H9 (cell line): ENCODE results near the gene PARK7. TPM values are rescaled to one million over a fixed set of nuclear protein-coding genes. Genes with fewer than 3 reads are reported as not detected.

ENCODE experiments used
- DNase-seq: peaks from one replicate; pipeline ENCODE4 v3.0.0-alpha.2; 2017
- H2AFZ ChIP-seq: one replicate; pipeline ENCODE4 v1.6.1; 2013; ENCODE audit warnings: mild to moderate bottlenecking, low read length, control low read depth, moderate library complexity
- H2AK5ac ChIP-seq: 2 replicates; pipeline ENCODE4 v1.6.1; 2013; ENCODE audit warnings: low read length, control low read depth, mixed read lengths; ENCODE audit not compliant: insufficient read length
- H2BK120ac ChIP-seq: one replicate; pipeline ENCODE4 v1.6.1; 2013; ENCODE audit warnings: low read depth, mild to moderate bottlenecking, low read length, control low read depth, inconsistent platforms; ENCODE audit not compliant: poor library complexity, severe bottlenecking
- H2BK12ac ChIP-seq: 2 replicates; pipeline ENCODE4 v1.6.1; 2013; ENCODE audit warnings: low read length, control low read depth, mixed read lengths, low read depth; ENCODE audit not compliant: insufficient read length
- H2BK15ac ChIP-seq: 2 replicates; pipeline ENCODE4 v1.6.1; 2013; ENCODE audit warnings: low read depth, low read length, control low read depth
- H2BK20ac ChIP-seq: one replicate; pipeline ENCODE4 v1.6.1; 2013; ENCODE audit warnings: low read depth, mild to moderate bottlenecking, low read length, control low read depth, inconsistent platforms; ENCODE audit not compliant: poor library complexity, severe bottlenecking
- H2BK5ac ChIP-seq: 2 replicates; pipeline ENCODE4 v1.6.1; 2013; ENCODE audit warnings: low read length, control low read depth, mixed read lengths; ENCODE audit not compliant: insufficient read length
- H3K14ac ChIP-seq: 2 replicates; pipeline ENCODE4 v1.6.1; 2013; ENCODE audit warnings: low read length, control low read depth; ENCODE audit not compliant: insufficient read depth
- H3K18ac ChIP-seq: 2 replicates; pipeline ENCODE4 v1.6.1; 2013; ENCODE audit warnings: low read depth, mild to moderate bottlenecking, mixed read lengths, low read length, control low read depth; ENCODE audit not compliant: insufficient read length
- H3K23ac ChIP-seq: 2 replicates; pipeline ENCODE4 v1.6.1; 2013; ENCODE audit warnings: low read length, control low read depth, mixed read lengths, low read depth; ENCODE audit not compliant: insufficient read length
- H3K23me2 ChIP-seq: 2 replicates; pipeline ENCODE4 v1.6.1; 2013; ENCODE audit warnings: low read depth, mild to moderate bottlenecking, mixed read lengths, low read length, control low read depth; ENCODE audit not compliant: insufficient read length, poor library complexity, severe bottlenecking
- H3K27ac ChIP-seq: 2 replicates; pipeline ENCODE4 v1.5.1; 2013; ENCODE audit warnings: low read length, control low read depth, mixed read lengths, low read depth; ENCODE audit not compliant: insufficient read length
- H3K27me3 ChIP-seq: 2 replicates; pipeline ENCODE4 v1.6.1; 2013; ENCODE audit warnings: low read length, control low read depth, inconsistent platforms; ENCODE audit not compliant: insufficient read depth
- H3K4ac ChIP-seq: 2 replicates; pipeline ENCODE4 v1.6.1; 2013; ENCODE audit warnings: low read depth, mild to moderate bottlenecking, control low read depth, inconsistent platforms, low read length, moderate library complexity
- H3K4me1 ChIP-seq: 2 replicates; pipeline ENCODE4 v1.6.1; 2013; ENCODE audit warnings: low read length, control low read depth, inconsistent platforms; ENCODE audit not compliant: insufficient read depth
- H3K4me2 ChIP-seq: 2 replicates; pipeline ENCODE4 v1.6.1; 2013; ENCODE audit warnings: low read length, control low read depth, mixed read lengths; ENCODE audit not compliant: insufficient read length, insufficient read depth
- H3K56ac ChIP-seq: 2 replicates; pipeline ENCODE4 v1.6.1; 2013; ENCODE audit warnings: low read depth, mild to moderate bottlenecking, mixed read lengths, low read length, control low read depth; ENCODE audit not compliant: insufficient read length
- H3K79me1 ChIP-seq: 2 replicates; pipeline ENCODE4 v1.6.1; 2013; ENCODE audit warnings: low read depth, mild to moderate bottlenecking, moderate library complexity, low read length, control low read depth, inconsistent platforms; ENCODE audit not compliant: insufficient read depth, poor library complexity, severe bottlenecking
- H3K79me2 ChIP-seq: 2 replicates; pipeline ENCODE4 v1.6.1; 2013; ENCODE audit warnings: low read length, control low read depth, inconsistent platforms; ENCODE audit not compliant: insufficient read depth
- H3K9ac ChIP-seq: 2 replicates; pipeline ENCODE4 v1.6.1; 2013; ENCODE audit warnings: low read length, control low read depth, mixed read lengths; ENCODE audit not compliant: insufficient read length; ENCODE audit errors: extremely low read depth
- H3K9me3 ChIP-seq: one replicate; pipeline ENCODE4 v1.6.1; 2013; ENCODE audit warnings: low read depth, low read length, inconsistent platforms; ENCODE audit not compliant: control insufficient read depth
- H3T11ph ChIP-seq: one replicate; pipeline ENCODE4 v1.6.1; 2013; ENCODE audit warnings: mild to moderate bottlenecking, low read length, control low read depth, inconsistent platforms
- H4K20me1 ChIP-seq: one replicate; pipeline ENCODE4 v1.6.1; 2013; ENCODE audit not compliant: control insufficient read depth, insufficient read length, insufficient read depth
- H4K5ac ChIP-seq: 2 replicates; pipeline ENCODE4 v1.6.1; 2013; ENCODE audit warnings: low read depth, mild to moderate bottlenecking, mixed read lengths, low read length, control low read depth; ENCODE audit not compliant: insufficient read length
- H4K8ac ChIP-seq: replicated peaks from 2 replicates; pipeline ENCODE4 v1.6.1; 2013; ENCODE audit warnings: low read length, control low read depth, mixed read lengths, low read depth; ENCODE audit not compliant: insufficient read length
- H4K91ac ChIP-seq: 2 replicates; pipeline ENCODE4 v1.6.1; 2013; ENCODE audit warnings: low read depth, mild to moderate bottlenecking, moderate library complexity, mixed read lengths, low read length, control low read depth; ENCODE audit not compliant: insufficient read length
- H3K27ac Mint-ChIP-seq, 3 experiments: 2 replicates in 2 of 3; 3 replicates in 1 of 3; pipeline ENCODE4 v1.8.0; 2020 to 2021; ENCODE audit warnings: mixed read lengths in 3 of 3, mild to moderate bottlenecking in 1 of 3, moderate library complexity in 1 of 3
- H3K27me3 Mint-ChIP-seq: 2 replicates; pipeline ENCODE4 v1.8.0; 2021; ENCODE audit warnings: low read depth, mild to moderate bottlenecking, moderate library complexity, mixed read lengths
- H3K36me3 Mint-ChIP-seq, 3 experiments: 2 replicates in 2 of 3; 3 replicates in 1 of 3; pipeline ENCODE4 v1.8.0; 2020 to 2021; ENCODE audit warnings: low read depth in 3 of 3, mixed read lengths in 3 of 3; ENCODE audit not compliant: insufficient read depth in 1 of 3
- H3K4me1 Mint-ChIP-seq, 2 experiments: 2 replicates each; pipeline ENCODE4 v1.8.0; 2020; ENCODE audit warnings: mixed read lengths in 2 of 2
- H3K4me3 Mint-ChIP-seq, 2 experiments: 2 replicates in 1 of 2; 3 replicates in 1 of 2; pipeline ENCODE4 v1.8.0; 2020 to 2021; ENCODE audit warnings: mild to moderate bottlenecking in 2 of 2, mixed read lengths in 2 of 2, moderate library complexity in 1 of 2
- H3K9me3 Mint-ChIP-seq, 2 experiments: 2 replicates in 1 of 2; 3 replicates in 1 of 2; pipeline ENCODE4 v1.8.0; 2020; ENCODE audit warnings: mild to moderate bottlenecking in 2 of 2, mixed read lengths in 2 of 2, moderate library complexity in 1 of 2
- WGBS: extraction: QIAGEN DNeasy Blood & Tissue Kit; methylation state at CpG from one replicate; pipeline ENCODE4 v1.1.7; 2013; ENCODE audit warnings: missing lambda C conversion rate, low lambda C conversion rate, mixed read lengths; ENCODE audit not compliant: insufficient read length; ENCODE audit errors: extremely low coverage; 5-methylcytosine and 5-hydroxymethylcytosine counted together
- total RNA-seq: library from RNA; stranded (reverse); gene quantifications from 2 replicates; pipeline ENCODE4 v1.2.1, GENCODE V29; 2021
- TF ChIP-seq, protein P1 (sequence below): fragments of 200-600 bp; sonication (generic); conservative IDR thresholded peaks from 3 replicates; pipeline ENCODE4 v1.8.0; 2021; ENCODE audit warnings: antibody characterized with exemption, mild to moderate bottlenecking

Gene PARK7
- total RNA-seq, 1 experiment from 2014 or later: 370 TPM

DNA sequence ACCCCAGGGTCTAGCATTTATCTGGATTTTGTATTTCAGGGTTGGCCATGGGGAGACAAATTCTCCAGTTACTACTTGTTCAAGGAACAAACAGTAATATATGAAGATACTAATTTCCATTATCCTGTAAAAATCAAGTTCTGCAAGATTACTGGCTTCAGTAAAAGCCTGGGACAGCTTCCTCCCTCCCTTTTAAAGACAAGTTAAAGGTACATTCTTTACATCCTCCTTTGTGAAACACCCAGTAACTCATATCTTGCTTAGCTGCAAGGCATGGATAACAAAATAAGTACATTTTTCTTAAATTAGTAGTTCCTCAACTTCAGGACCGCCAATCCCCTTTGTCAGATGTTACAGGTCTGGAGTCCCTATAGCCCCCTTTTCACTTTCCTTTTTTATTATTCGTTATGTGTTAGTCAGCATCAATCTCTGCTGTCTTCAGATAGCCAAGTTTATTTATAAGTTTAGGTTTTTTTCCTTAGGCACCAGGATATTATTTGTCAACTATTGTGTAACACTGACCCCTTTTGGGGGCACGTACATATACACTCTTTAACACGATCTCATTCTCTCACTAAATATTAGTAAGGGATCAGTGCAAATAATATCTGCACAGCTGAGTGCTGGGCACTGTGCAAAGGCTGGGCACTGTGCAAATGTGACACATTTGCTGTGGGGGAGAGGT is 54.8 kb downstream of the PARK7 start:
- Mint-ChIP-seq H3K4me3 (no peak overlapping the region; a peak in 1 of 5 replicates), H3K27ac (peak overlapping the region; percentile 40 to 88 (median 72); a peak in 4 of 7 replicates), H3K36me3 (peaks cover 25 to 34% (median 29%) of the 10 kb centered on the region in 3 experiments), H3K27me3 (no peaks in the 10 kb centered on the region), H3K9me3 (no peaks in the 10 kb centered on the region), H3K4me1 (peaks cover 49 to 64% of the 10 kb centered on the region in 2 experiments)
- Histone ChIP-seq H3K9ac (peak overlapping the region; percentile 16), H2AFZ (no peak overlapping the region), H3K4me2 (no peak overlapping the region), H3K27me3 (no peaks in the 10 kb centered on the region), H4K8ac (no peak overlapping the region), H3K18ac (no peak overlapping the region), H2BK120ac (no peak overlapping the region), H2BK5ac (no peak overlapping the region), H3K4me1 (peaks cover 7% of the 10 kb centered on the region; the same call in 1 of the 2 replicates), H3K27ac (no peak overlapping the region), H3K79me1 (peaks cover 10% of the 10 kb centered on the region), H2BK12ac (no peak overlapping the region), H4K20me1 (no peaks in the 10 kb centered on the region), H2AK5ac (no peak overlapping the region), H3K9me3 (no peaks in the 10 kb centered on the region), H3K4ac (no peak overlapping the region), H3K23ac (no peak overlapping the region), H4K91ac (no peak overlapping the region), H3K23me2 (no peaks in the 10 kb centered on the region), H3K14ac (no peak overlapping the region), H4K5ac (no peak overlapping the region), H3T11ph (no peak overlapping the region), H2BK20ac (no peak overlapping the region), H3K56ac (no peak overlapping the region), H3K79me2 (peaks cover 32% of the 10 kb centered on the region; the same call in 1 of the 2 replicates), H2BK15ac (no peak overlapping the region)
- TF ChIP-seq, protein P1, sequence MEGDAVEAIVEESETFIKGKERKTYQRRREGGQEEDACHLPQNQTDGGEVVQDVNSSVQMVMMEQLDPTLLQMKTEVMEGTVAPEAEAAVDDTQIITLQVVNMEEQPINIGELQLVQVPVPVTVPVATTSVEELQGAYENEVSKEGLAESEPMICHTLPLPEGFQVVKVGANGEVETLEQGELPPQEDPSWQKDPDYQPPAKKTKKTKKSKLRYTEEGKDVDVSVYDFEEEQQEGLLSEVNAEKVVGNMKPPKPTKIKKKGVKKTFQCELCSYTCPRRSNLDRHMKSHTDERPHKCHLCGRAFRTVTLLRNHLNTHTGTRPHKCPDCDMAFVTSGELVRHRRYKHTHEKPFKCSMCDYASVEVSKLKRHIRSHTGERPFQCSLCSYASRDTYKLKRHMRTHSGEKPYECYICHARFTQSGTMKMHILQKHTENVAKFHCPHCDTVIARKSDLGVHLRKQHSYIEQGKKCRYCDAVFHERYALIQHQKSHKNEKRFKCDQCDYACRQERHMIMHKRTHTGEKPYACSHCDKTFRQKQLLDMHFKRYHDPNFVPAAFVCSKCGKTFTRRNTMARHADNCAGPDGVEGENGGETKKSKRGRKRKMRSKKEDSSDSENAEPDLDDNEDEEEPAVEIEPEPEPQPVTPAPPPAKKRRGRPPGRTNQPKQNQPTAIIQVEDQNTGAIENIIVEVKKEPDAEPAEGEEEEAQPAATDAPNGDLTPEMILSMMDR: peak; percentile 39
- WGBS: no CpG with 5 or more reads among the region's 4 CpGs
- DNase-seq: no peak
